ENCODE results near the gene HAX1.
"Not testable (repeated sequence)": the region's sequence is repeated elsewhere in the genome, so short reads cannot be mapped to it uniquely, and the experiment has no call there.

Gene HAX1

GRCh38 chr1:154288661-154289060 lies 16.2 kb downstream of the HAX1 start:
- DNase-seq, result no peak

DNA sequence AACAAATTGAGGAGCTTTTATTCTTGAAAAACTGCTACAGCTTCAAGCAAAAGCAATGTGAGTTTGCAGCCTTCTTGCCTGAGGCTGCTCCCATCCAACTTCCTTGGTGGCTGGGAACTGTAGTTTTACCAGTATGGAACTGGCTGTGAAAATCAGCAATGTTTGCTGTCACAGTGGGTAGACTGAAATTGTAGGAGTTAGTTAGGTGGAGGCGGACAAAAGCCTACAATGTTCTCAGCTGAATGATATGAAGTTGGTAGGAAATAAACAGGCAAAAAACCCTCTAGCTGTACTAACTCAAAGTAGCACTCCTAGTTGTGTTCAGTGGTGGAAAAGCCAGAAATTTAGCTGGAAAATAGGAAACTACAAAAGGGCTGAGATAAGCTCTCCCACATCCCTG lies 18.5 kb downstream of the HAX1 start:
- DNase-seq, result no peak

- peak; percentile 21 for DNase-seq
These were observed 23.2 kb downstream of the HAX1 start for GRCh38 chr1:154295408-154296235.

GRCh38 chr1:154301582-154301981 lies 29.2 kb downstream of the HAX1 start:
- no peak for DNase-seq

DNA sequence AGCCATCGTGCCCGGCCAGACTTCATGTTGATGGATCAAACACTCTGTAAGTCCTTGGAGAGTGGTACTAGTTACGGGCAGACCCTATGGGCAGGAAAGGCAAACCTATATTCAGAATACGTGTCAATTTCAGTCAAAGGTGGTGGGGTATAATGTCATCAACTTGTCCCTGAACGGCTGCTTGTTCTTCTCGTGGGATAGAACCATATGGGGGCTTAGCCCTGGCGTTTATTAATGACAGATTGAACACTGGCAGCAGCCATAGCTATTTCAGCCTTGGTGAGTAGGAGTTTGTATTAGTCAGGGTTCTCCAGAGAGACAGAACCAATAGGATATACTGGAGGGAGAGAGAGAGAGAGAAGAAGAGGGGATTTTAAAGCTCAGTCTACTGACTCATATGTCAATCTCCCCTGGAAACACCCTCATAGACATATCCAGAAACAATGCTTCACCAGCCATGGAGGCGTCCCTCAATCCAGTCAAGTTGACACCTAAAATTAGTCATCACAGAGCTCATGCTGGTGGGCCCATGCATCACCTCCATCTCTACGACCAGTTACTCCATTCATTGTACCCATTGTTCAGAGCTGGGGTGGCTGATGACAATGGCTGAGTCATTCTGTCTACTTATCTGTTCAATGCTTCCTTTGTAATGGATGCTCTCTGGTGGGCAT lies 32.4 kb downstream of the HAX1 start:
- DNase-seq, result peak; percentile 28

- DNase-seq, result no peak
These were observed 33.7 kb downstream of the HAX1 start for GRCh38 chr1:154306151-154306550.

DNA sequence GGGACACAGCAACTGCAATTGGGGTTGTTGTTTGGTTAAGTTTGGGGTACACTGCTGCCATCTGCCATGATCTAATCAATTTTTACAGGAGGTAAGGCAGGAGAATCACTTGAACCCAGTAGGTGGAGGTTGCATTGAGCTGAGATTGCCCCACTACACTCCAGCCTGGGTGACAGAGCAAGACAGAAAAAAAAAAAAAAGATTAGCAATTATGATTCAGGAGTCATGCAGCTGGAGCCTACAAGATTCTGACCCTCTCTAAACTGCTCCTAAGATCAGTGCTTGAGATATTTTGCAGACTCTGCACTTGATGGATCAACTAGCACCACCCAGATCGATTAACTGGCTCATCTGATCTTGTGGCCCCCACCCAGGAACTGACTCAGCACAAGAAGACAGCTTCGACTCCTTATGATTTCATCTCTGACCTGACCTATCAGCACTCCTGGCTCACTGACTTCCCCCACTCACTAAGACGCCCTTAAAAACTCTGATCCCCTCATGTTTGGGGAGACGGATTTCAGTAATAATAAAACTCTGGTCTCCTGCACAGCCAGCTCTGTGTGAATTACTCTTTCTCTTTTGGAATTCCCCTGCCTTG lies 35.3 kb downstream of the HAX1 start:
- not testable (repeated sequence) for DNase-seq

DNA sequence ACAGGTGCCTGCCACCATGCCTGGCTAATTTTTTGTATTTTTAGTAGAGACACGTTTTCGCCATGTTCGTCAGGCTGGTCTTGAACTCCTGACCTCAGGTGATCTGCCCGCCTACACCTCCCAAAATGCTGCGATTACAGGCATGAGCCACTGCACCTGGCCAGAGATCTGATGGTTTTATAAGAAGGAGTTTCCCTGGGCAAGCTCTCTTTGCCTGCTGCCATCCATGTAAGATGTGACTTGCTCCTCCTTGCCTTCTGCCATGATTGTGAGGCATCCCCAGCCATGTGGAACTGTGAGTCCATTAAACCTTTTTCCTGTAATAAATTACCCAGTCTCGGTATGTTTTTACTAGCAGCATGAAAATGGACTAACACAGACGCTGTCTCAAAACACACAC lies 36.7 kb downstream of the HAX1 start:
- not testable (repeated sequence) for DNase-seq

GRCh38 chr1:154312229-154313065 lies 40.0 kb downstream of the HAX1 start:
- DNase-seq, result not testable (repeated sequence)

GRCh38 chr1:154313066-154313356 lies 40.6 kb downstream of the HAX1 start:
- no peak for DNase-seq

DNA sequence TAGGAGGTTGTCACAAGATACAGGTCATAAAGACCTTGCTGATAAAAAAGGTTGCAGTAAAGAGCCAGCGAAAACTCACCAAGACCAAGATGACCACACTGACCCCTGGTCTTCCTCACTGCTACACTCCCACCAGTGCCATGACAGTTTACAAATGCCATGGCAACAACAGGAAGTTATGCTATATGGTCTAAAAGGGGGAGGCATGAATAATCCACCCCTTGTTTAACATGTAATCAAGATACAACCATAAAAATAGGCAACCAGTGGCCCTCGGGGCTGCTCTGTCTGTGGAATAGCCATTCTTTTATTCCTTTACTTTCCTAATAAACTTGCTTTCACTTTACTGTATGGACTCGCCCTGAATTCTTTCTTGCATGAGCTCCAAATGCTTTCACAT lies 41.8 kb downstream of the HAX1 start:
- DNase-seq, result not testable (repeated sequence)

GRCh38 chr1:154316704-154317103 lies 44.3 kb downstream of the HAX1 start:
- DNase-seq, result peak; percentile 29

GRCh38 chr1:154318386-154318785 lies 46.0 kb downstream of the HAX1 start:
- DNase-seq, result no peak

GRCh38 chr1:154320882-154321608 lies 48.6 kb downstream of the HAX1 start, which contains the start of gene AQP10:
AQP10 (plus strand) TSS chr1:154321093; CDS start chr1:154321156, 63 bp downstream.
- DNase-seq, result no peak

DNA sequence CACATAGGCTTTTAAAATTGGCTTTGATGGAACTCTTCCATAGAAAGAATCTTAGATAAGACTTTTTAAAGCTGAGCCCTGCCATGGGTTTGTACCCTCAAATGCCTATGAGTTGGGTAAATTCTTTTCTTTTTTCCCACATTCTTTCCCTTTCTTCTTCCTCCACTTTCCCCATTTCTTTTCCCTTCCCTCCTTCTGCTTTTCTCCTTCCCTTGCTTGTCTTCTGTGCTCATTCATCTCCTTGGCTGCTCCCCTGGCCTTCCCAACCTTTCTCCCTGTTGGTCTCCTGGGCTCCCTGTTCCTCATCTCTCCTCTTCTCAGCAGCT lies 49.1 kb downstream of the HAX1 start:
- not testable (repeated sequence) for DNase-seq

DNA sequence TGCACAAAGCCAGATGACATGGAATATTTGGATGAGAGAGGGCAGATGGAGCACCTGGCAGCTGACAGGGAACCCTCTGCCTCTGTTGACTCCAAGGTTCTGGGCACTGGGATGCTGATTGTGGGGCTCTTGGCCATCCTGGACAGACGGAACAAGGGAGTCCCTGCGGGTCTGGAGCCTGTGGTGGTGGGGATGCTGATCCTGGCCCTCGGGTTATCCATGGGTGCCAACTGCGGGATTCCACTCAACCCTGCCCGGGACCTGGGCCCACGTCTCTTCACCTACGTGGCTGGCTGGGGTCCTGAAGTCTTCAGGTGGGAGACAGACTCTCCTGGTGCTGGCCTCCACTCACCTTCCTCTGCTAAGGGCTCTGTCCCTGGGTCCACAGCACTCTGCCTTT lies 51.1 kb downstream of the HAX1 start:
- no peak for DNase-seq

GRCh38 chr1:154324241-154324640 lies 51.8 kb downstream of the HAX1 start:
- no peak for DNase-seq

DNA sequence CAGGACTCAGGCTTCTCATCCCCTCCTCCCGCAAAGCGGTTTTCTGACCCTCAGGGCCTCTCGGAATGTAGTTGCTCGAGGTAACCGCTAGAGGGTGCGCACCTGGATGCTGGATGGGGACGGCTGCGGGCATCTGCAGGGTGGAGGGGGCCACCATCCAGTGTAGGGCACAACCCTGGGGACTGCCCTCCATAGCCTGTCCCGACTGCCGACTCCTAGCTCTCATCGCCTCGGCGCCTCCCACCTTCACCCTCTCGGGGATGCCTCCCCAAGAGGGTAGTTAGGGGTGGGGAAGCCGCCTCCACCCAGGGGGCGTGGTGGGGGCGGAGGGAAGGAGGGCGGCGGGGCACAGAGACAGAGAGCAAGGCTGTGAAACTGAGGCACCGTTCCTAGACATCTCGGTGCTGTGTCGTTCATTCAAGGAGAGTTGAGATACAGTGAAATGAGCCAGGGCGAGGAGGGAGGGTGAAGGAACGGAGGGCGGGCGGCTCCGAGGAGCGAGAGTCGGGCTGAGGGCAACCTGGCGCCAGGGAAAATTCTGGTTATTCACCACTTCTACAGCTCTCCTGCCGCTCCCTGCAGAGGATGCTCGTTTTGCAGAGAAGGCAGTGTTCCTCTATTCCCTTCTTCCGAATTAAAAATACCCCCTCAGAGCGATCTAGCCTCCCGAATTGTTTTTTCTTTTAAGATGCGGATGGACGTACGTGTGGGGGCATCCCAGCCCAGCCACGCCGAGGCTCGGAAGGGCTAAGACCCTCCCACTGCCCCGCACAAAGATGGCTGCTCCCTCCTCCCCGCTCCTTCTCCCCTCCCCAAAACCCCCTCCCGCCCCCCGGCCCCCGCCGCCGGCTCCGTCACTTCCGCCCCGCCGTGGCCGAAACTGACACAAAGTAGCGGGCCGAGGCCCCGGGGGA lies 52.5 kb downstream of the HAX1 start, which contains the start of gene ATP8B2:
ATP8B2 (plus strand) TSS at position 857 of the 914 bp plus-strand sequence. CDS start 2,617 bp downstream, outside the sequence.
- peak; percentile 90 for DNase-seq
